ENCODE data around the gene RIPK1.
A peak's percentile ranks its signal among the peaks of the same experiment; 100 is the strongest.

DNA sequence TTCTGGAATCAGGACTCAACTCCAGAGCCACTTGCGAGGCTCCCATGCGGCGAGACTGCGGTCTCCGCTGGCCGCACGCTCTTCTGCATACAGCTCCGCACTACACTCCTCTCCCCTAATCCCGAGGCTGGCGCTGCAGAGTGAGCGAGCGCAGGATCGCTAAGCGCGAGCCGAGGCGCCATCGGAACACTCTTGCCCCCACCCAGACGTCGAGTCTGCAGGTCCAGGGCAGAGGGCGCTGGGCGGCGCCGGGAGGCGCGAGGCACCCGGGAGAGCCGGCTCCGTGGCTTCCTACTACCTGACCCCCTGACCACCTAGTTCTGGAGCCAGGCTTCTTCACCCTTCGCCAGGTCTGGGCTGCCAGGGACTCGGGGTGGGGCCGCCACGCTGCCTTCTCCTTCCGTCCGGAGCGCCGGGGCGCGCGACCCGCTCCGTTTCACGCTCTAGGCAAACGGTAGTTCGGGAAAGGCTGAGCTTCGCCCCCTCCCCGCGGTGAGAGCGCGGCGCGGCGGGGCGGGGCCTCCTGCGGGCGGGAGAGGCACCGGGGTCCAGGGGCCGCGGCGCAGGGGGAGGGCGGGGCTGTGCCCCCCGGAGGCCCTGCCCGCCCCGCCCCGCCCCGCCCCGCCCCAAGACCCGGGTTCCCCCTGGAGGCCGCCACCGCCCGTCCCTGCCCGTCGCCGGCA is 94.4 kb downstream of the RIPK1 start:
- TF ChIP-seq TEAD4 (IDR thresholded peaks at IDR 0.05; ENCODE audit: low read depth, low read length) (no peak), POLR2A (IDR thresholded peaks at IDR 0.05; ENCODE audit: control extremely low read depth in 1 of 2, low read depth in 2 of 2, low read length in 2 of 2) (0 out of 3 replicates have a peak, but pooled peaks of 1 of the 2 experiments have one; percentile 38), SUZ12 (IDR thresholded peaks at IDR 0.05; ENCODE audit: low read length) (no peak), CTCF (IDR thresholded peaks at IDR 0.05; ENCODE audit: control extremely low read depth in 1 of 3, insufficient read depth in 1 of 3, low read depth in 1 of 3, low read length in 3 of 3) (peak in 1 of 3 experiments; percentile 9; a peak in 2 of 4 replicates), CHD7 (IDR thresholded peaks at IDR 0.05; ENCODE audit: insufficient replicate concordance, low read length) (no peak), RAD21 (IDR thresholded peaks at IDR 0.05 in 1 of 2, conservative IDR thresholded peaks at IDR 0.05 in 1 of 2; ENCODE audit: low read depth in 2 of 2, low read length in 2 of 2) (0 out of 4 replicates have a peak, but pooled peaks of 1 of the 2 experiments have one; percentile 5), EP300 (IDR thresholded peaks at IDR 0.05; ENCODE audit: borderline replicate concordance in 1 of 2, low read depth in 2 of 2, low read length in 2 of 2) (no peak), SP1 (IDR thresholded peaks at IDR 0.05; ENCODE audit: low read depth, low read length) (no peak)
